SK-N-SH (cell line): ENCODE measurements around the gene LYG2. TPM values are rescaled to one million over a fixed set of nuclear protein-coding genes. Genes with fewer than 3 reads are reported as not detected.
"Not testable (repeated sequence)": the region's sequence is repeated elsewhere in the genome, so short reads cannot be mapped to it uniquely, and the experiment has no call there.

Experiments
- CTCF ChIA-PET: fragments of 300-600, 350-600 bp; formaldehyde crosslinking; extraction: SDS; loops from one replicate; lab custom pipeline; 2021; lab: Yijun Ruan, JAX
- POLR2A ChIA-PET: fragments of 350-600 bp; sonication (Branson Sonifier 250); formaldehyde crosslinking; extraction: SDS; loops from one replicate; lab custom pipeline; 2020; ENCODE audit warnings: antibody characterized with exemption, inconsistent platforms; lab: Yijun Ruan, JAX
- DNase-seq: peaks from one replicate; pipeline ENCODE4 v3.0.0; 2012
- H2AFZ ChIP-seq: fragments of 200-600 bp; sonication (generic); 2 replicates; pipeline ENCODE4 v1.8.1; 2016; ENCODE audit warnings: antibody characterized with exemption, mild to moderate bottlenecking, low read depth
- H3F3A ChIP-seq: fragments of 200-600 bp; sonication (generic); replicated peaks from 2 replicates; pipeline ENCODE3; 2016; ENCODE audit warnings: antibody characterized with exemption, mild to moderate bottlenecking; ENCODE audit not compliant: insufficient read depth
- H3K27ac ChIP-seq, 2 experiments: fragments of 200-500 bp in 1 of 2; fragments of 200-600 bp in 1 of 2; sonication (Bioruptor generic) in 1 of 2; sonication (generic), shearing (Covaris generic) in 1 of 2; 2 replicates each; pipeline versions ENCODE4 v1.5.1 to v1.6.1; 2014 to 2016; ENCODE audit warnings: low read depth in 2 of 2, inconsistent platforms in 1 of 2, low read length in 1 of 2, mild to moderate bottlenecking in 1 of 2, mixed read lengths in 1 of 2
- H3K27me3 ChIP-seq: fragments of 200-600 bp; sonication (generic), shearing (Covaris generic); 2 replicates; pipeline ENCODE4 v1.6.1; 2016; ENCODE audit warnings: mixed run types; ENCODE audit not compliant: insufficient read depth
- H3K36me3 ChIP-seq, 2 experiments: fragments of 200-500 bp in 1 of 2; fragments of 200-600 bp in 1 of 2; sonication (Bioruptor generic) in 1 of 2; sonication (generic) in 1 of 2; replicated peaks in 1 of 2; 2 replicates each; pipeline versions ENCODE3 to v1.5.1; 2014 to 2016; ENCODE audit warnings: low read length in 1 of 2, mild to moderate bottlenecking in 1 of 2; ENCODE audit not compliant: insufficient read depth in 2 of 2, control insufficient read depth in 1 of 2
- H3K4me1 ChIP-seq, 2 experiments: fragments of 200-500 bp in 1 of 2; fragments of 200-600 bp in 1 of 2; sonication (Bioruptor generic) in 1 of 2; sonication (generic), shearing (Covaris generic) in 1 of 2; 2 replicates each; pipeline versions ENCODE4 v1.5.1 to v1.6.1; 2014 to 2016; ENCODE audit warnings: low read depth in 1 of 2, low read length in 1 of 2, mixed run types in 1 of 2; ENCODE audit not compliant: insufficient read depth in 2 of 2, control insufficient read depth in 1 of 2
- H3K4me2 ChIP-seq: fragments of 200-600 bp; sonication (generic), shearing (Covaris generic); 2 replicates; pipeline ENCODE4 v1.6.1; 2017; ENCODE audit warnings: mixed run types
- H3K4me3 ChIP-seq, 2 experiments: fragments of 200-500 bp in 1 of 2; fragments of 200-600 bp in 1 of 2; sonication (Bioruptor generic) in 1 of 2; sonication (generic), shearing (Covaris generic) in 1 of 2; 2 replicates each; pipeline versions ENCODE4 v1.5.1 to v1.8.1; 2014 to 2016; ENCODE audit warnings: low read depth in 2 of 2, inconsistent platforms in 1 of 2, low read length in 1 of 2, mild to moderate bottlenecking in 1 of 2, mixed read lengths in 1 of 2, moderate library complexity in 1 of 2
- H3K79me2 ChIP-seq: fragments of 200-600 bp; sonication (generic); 2 replicates; pipeline ENCODE4 v1.8.1; 2017; ENCODE audit warnings: mild to moderate bottlenecking; ENCODE audit not compliant: insufficient read depth
- H3K9ac ChIP-seq: fragments of 200-600 bp; sonication (generic); 2 replicates; pipeline ENCODE4 v1.6.1; 2017; ENCODE audit warnings: mixed run types
- H3K9me2 ChIP-seq: fragments of 200-600 bp; sonication (generic); 2 replicates; pipeline ENCODE4 v1.6.1; 2017; ENCODE audit warnings: mixed run types
- H3K9me3 ChIP-seq: fragments of 200-600 bp; sonication (generic); 2 replicates; pipeline ENCODE4 v1.6.1; 2017; ENCODE audit warnings: mixed run types, mild to moderate bottlenecking, moderate library complexity
- H4K20me1 ChIP-seq: fragments of 200-600 bp; sonication (generic); 2 replicates; pipeline ENCODE4 v1.6.1; 2017; ENCODE audit warnings: mild to moderate bottlenecking, mixed run types; ENCODE audit not compliant: insufficient read depth
- CTCF ChIP-seq: fragments of 200-600 bp; sonication (generic); IDR thresholded peaks from 2 replicates; pipeline ENCODE4 v1.6.1; 2017; ENCODE audit warnings: antibody characterized with exemption, mild to moderate bottlenecking, moderate library complexity
- ELF1 ChIP-seq: IDR thresholded peaks from 2 replicates; pipeline ENCODE4 v1.4.0; 2012
- RFX5 ChIP-seq: IDR thresholded peaks from 2 replicates; pipeline ENCODE4 v1.6.1; 2012; ENCODE audit warnings: mild to moderate bottlenecking, improper control_type of control experiment, low read length
- SIN3A ChIP-seq: IDR thresholded peaks from 2 replicates; pipeline ENCODE4 v1.6.1; 2012; ENCODE audit warnings: low read depth, mild to moderate bottlenecking, low read length, moderate library complexity, borderline replicate concordance
- TAF1 ChIP-seq: IDR thresholded peaks from 2 replicates; pipeline ENCODE4 v1.6.1; 2012; ENCODE audit warnings: low read depth, mild to moderate bottlenecking, low read length, moderate library complexity, borderline replicate concordance
- USF2 ChIP-seq: fragments of 150-350 bp; IDR thresholded peaks from 2 replicates; pipeline ENCODE4 v1.6.1; 2017; ENCODE audit warnings: antibody characterized with exemption, low read length, low read depth, borderline replicate concordance
- ZBTB33 ChIP-seq: IDR thresholded peaks from 2 replicates; pipeline ENCODE4 v1.4.0; 2012; ENCODE audit warnings: low read depth, borderline replicate concordance
- WGBS: methylation state at CpG from one replicate; pipeline ENCODE4 v1.1.6; 2017; ENCODE audit warnings: low lambda C conversion rate; 5-methylcytosine and 5-hydroxymethylcytosine counted together
- polyA plus RNA-seq, 3 experiments: library from polyadenylated mRNA; depleted of rRNA; stranded (reverse); fragments of >200 nt; gene quantifications; 2 replicates each; pipeline ENCODE4 v1.2.3, GENCODE V29; 2012

Gene LYG2
- polyA plus RNA-seq, 1 of the 3 experiments (the other 2 are of a cell fraction): not detected

- H3K79me2 ChIP-seq, H3K4me1 ChIP-seq, H3K4me2 ChIP-seq, H3F3A ChIP-seq, H3K36me3 ChIP-seq, POLR2A ChIA-PET, CTCF ChIA-PET, H3K27ac ChIP-seq, H2AFZ ChIP-seq, H3K4me3 ChIP-seq, H4K20me1 ChIP-seq, H3K27me3 ChIP-seq, H3K9me2 ChIP-seq, DNase-seq, H3K9ac ChIP-seq, H3K9me3 ChIP-seq: not testable (repeated sequence)
These were observed 22.3 kb downstream of the LYG2 start for GRCh38 chr2:99233177-99233576.

GRCh38 chr2:99217929-99218501 is 37.5 kb downstream of the LYG2 start:
- Histone ChIP-seq H3K4me1 (no peaks in the 10 kb centered on the region), H2AFZ (no peak overlapping the region), H3K9ac (no peak overlapping the region), H3K4me2 (no peak overlapping the region), H4K20me1 (no peaks in the 10 kb centered on the region), H3F3A (no peaks in the 10 kb centered on the region), H3K9me2 (no peaks in the 10 kb centered on the region), H3K4me3 (no peak overlapping the region), H3K9me3 (no peaks in the 10 kb centered on the region), H3K27ac (no peak overlapping the region), H3K36me3 (no peaks in the 10 kb centered on the region), H3K79me2 (no peaks in the 10 kb centered on the region), H3K27me3 (no peaks in the 10 kb centered on the region)
- TF ChIP-seq ZBTB33 (no peak), TAF1 (no peak), ELF1 (no peak), RFX5 (no peak), SIN3A (no peak), USF2 (no peak), CTCF (no peak)
- ChIA-PET CTCF (no interaction called here), POLR2A (no interaction called here)
- DNase-seq: no peak
- 78% methylated on average over 4 of the region's 4 CpGs for WGBS
